ENCODE measurements around the gene SLC25A12. TPM values are rescaled to one million over a fixed set of nuclear protein-coding genes. Genes with fewer than 3 reads are reported as not detected.

Gene SLC25A12
- total and polyA plus RNA-seq, 2 donors (not counting 1 experiment from before 2014, with no cell fraction given), result 10.0 to 21.0 TPM

DNA sequence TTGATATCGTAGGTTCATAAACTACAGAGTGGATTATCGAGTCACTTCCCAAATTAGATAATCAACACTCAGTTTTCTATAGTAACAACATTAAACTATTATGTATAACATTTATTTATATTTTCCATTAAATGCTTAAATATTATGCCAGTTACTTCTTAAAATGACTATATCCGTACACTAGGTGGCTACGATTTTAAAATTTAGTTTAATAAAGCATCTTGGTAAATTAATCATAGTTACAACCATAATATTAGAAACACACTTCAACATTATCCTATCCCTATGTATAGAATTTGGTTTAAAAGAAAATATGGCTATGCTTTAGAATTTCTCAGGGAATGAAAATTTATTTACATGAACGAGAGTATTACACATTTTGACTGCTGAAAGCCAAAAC, 80.3 kb downstream of the SLC25A12 start:
- Histone ChIP-seq H4K20me1 (ENCODE audit: control insufficient read depth, insufficient read depth, low read length, poor library complexity, severe bottlenecking) (no peaks in the 10 kb centered on the region), H3K9ac (ENCODE audit: low read length) (no peak overlapping the region), H3K27ac (ENCODE audit: low read length in 2 of 2) (no peak overlapping the region), H3K27me3 (replicated peaks in 1 of 4; ENCODE audit: control extremely low read depth in 1 of 4, control insufficient read depth in 3 of 4, insufficient read depth in 4 of 4, low read length in 3 of 4) (no peaks in the 10 kb centered on the region), H3K4me2 (replicated peaks; ENCODE audit: low read depth, low read length, poor library complexity, severe bottlenecking) (no peak overlapping the region), H2AFZ (ENCODE audit: insufficient read depth, low read depth, low read length, poor library complexity, severe bottlenecking) (no peak overlapping the region), H3K36me3 (replicated peaks in 1 of 2; ENCODE audit: control extremely low read depth in 1 of 2, control insufficient read depth in 1 of 2, extremely low read depth in 1 of 2, insufficient read depth in 2 of 2, low read length in 1 of 2) (peaks cover 0 to 18% of the 10 kb centered on the region in 2 experiments), H3K4me3 (ENCODE audit: control extremely low read depth in 1 of 5, extremely low read depth in 1 of 5, insufficient read depth in 1 of 5, low read depth in 2 of 5, low read length in 4 of 5) (no peak overlapping the region), H3K79me2 (ENCODE audit: control insufficient read depth, insufficient read depth, low read length) (no peaks in the 10 kb centered on the region), H3K4me1 (ENCODE audit: control insufficient read depth in 2 of 2, insufficient read depth in 2 of 2, low read length in 2 of 2) (no peaks in the 10 kb centered on the region), H3K9me3 (ENCODE audit: control extremely low read depth in 1 of 3, control insufficient read depth in 2 of 3, insufficient read depth in 1 of 3, low read length in 2 of 3) (no peaks in the 10 kb centered on the region)
- ATAC-seq (ENCODE audit: low read depth) (no peak), DNase-seq (no peak)
- no peaks in the 10 kb centered on the region for H3K4me1 Mint-ChIP-seq
- intact Hi-C loops (cut with micrococcal nuclease), result loop anchor here (2.0 to 5.0 kb wide), 2 partner anchors 314 to 651 kb away; no protein-coding TSS in a partner anchor
- H3K4me3 Mint-ChIP-seq, result no peak overlapping the region
- CTCF ChIA-PET, result no interaction called here
- no peaks in the 10 kb centered on the region for H3K27me3 Mint-ChIP-seq
- H3K27ac Mint-ChIP-seq, result no peak overlapping the region
- TF ChIP-seq EZH2 (IDR thresholded peaks at IDR 0.05; ENCODE audit: borderline replicate concordance, insufficient read depth, low read depth, low read length, poor library complexity, severe bottlenecking), result no peak
- TF ChIP-seq, protein P1, sequence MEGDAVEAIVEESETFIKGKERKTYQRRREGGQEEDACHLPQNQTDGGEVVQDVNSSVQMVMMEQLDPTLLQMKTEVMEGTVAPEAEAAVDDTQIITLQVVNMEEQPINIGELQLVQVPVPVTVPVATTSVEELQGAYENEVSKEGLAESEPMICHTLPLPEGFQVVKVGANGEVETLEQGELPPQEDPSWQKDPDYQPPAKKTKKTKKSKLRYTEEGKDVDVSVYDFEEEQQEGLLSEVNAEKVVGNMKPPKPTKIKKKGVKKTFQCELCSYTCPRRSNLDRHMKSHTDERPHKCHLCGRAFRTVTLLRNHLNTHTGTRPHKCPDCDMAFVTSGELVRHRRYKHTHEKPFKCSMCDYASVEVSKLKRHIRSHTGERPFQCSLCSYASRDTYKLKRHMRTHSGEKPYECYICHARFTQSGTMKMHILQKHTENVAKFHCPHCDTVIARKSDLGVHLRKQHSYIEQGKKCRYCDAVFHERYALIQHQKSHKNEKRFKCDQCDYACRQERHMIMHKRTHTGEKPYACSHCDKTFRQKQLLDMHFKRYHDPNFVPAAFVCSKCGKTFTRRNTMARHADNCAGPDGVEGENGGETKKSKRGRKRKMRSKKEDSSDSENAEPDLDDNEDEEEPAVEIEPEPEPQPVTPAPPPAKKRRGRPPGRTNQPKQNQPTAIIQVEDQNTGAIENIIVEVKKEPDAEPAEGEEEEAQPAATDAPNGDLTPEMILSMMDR (IDR thresholded peaks at IDR 0.05), result no peak
- no peaks in the 10 kb centered on the region for H3K9me3 Mint-ChIP-seq (ENCODE audit: insufficient read depth)
- POLR2A ChIA-PET, result no interaction called here
- WGBS (ENCODE audit: insufficient coverage), result no CpG with 5 or more reads among the region's 5 CpGs

DNA sequence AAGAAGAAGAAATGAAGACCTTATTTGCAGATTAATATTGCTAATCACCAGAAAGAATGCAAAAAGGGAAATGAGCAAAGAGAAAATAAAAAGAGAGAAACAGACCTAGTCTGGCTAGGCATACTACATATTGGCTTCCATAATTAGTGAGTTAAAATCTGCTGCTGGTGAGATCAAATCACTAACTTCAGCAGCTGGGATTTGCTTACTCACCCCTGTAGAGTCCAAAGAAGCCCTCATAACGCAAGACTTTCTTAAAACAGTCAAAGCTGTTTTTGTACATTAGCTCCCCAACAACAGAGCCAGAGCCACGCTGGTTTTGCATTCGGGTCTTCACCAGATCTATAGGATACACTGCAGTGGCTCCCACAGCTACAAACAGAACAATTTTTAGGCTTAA, 80.9 kb downstream of the SLC25A12 start:
- WGBS (ENCODE audit: insufficient coverage), result 100% methylated on average over 1 of the region's 3 CpGs
- H3K27ac Mint-ChIP-seq, result no peak overlapping the region
- TF ChIP-seq EZH2 (IDR thresholded peaks at IDR 0.05; ENCODE audit: borderline replicate concordance, insufficient read depth, low read depth, low read length, poor library complexity, severe bottlenecking), result no peak
- TF ChIP-seq, protein P1 (IDR thresholded peaks at IDR 0.05), result no peak
- ATAC-seq (ENCODE audit: low read depth) (no peak), DNase-seq (no peak)
- ChIA-PET CTCF (interaction anchor here (0.7 kb wide), 1 partner anchor 300 kb away, joined by 3 read pairs; no protein-coding TSS in a partner anchor), POLR2A (no interaction called here)
- H2AFZ ChIP-seq (ENCODE audit: insufficient read depth, low read depth, low read length, poor library complexity, severe bottlenecking), result no peak overlapping the region
- H3K4me1 Mint-ChIP-seq, result no peaks in the 10 kb centered on the region
- no peaks in the 10 kb centered on the region for H3K4me1 ChIP-seq (ENCODE audit: control insufficient read depth in 2 of 2, insufficient read depth in 2 of 2, low read length in 2 of 2)
- no peaks in the 10 kb centered on the region for H3K9me3 Mint-ChIP-seq (ENCODE audit: insufficient read depth)
- H3K9me3 ChIP-seq (ENCODE audit: control extremely low read depth in 1 of 3, control insufficient read depth in 2 of 3, insufficient read depth in 1 of 3, low read length in 2 of 3), result no peaks in the 10 kb centered on the region
- H3K79me2 ChIP-seq (ENCODE audit: control insufficient read depth, insufficient read depth, low read length), result no peaks in the 10 kb centered on the region
- H3K4me3 ChIP-seq (ENCODE audit: control extremely low read depth in 1 of 5, extremely low read depth in 1 of 5, insufficient read depth in 1 of 5, low read depth in 2 of 5, low read length in 4 of 5), result no peak overlapping the region
- no peaks in the 10 kb centered on the region for H4K20me1 ChIP-seq (ENCODE audit: control insufficient read depth, insufficient read depth, low read length, poor library complexity, severe bottlenecking)
- peaks cover 0 to 18% of the 10 kb centered on the region in 2 experiments for H3K36me3 ChIP-seq (replicated peaks in 1 of 2; ENCODE audit: control extremely low read depth in 1 of 2, control insufficient read depth in 1 of 2, extremely low read depth in 1 of 2, insufficient read depth in 2 of 2, low read length in 1 of 2)
- no peaks in the 10 kb centered on the region for H3K27me3 Mint-ChIP-seq
- no peaks in the 10 kb centered on the region for H3K27me3 ChIP-seq (replicated peaks in 1 of 4; ENCODE audit: control extremely low read depth in 1 of 4, control insufficient read depth in 3 of 4, insufficient read depth in 4 of 4, low read length in 3 of 4)
- H3K4me2 ChIP-seq (replicated peaks; ENCODE audit: low read depth, low read length, poor library complexity, severe bottlenecking), result no peak overlapping the region
- no peak overlapping the region for H3K4me3 Mint-ChIP-seq
- intact Hi-C loops (cut with micrococcal nuclease), result loop anchor here (2.0 to 5.0 kb wide), 2 partner anchors 314 to 652 kb away; no protein-coding TSS in a partner anchor
- H3K27ac ChIP-seq (ENCODE audit: low read length in 2 of 2), result no peak overlapping the region
- H3K9ac ChIP-seq (ENCODE audit: low read length), result no peak overlapping the region
